Transverse colon (tissue), 3 donors: ENCODE measurements around the gene E2F2.

Source experiments
- POLR2A ChIP-seq: fragments of 450-650 bp; IDR thresholded peaks from one replicate; pipeline ENCODE4 v1.6.1; 2016; ENCODE audit warnings: antibody characterized with exemption, mild to moderate bottlenecking, moderate library complexity
- POLR2AphosphoS5 ChIP-seq, 3 donors: sonication (generic); formaldehyde crosslinking; IDR thresholded peaks; one replicate each; pipeline ENCODE4 v1.6.1; 2016; ENCODE audit warnings: antibody characterized with exemption in 3 of 3

GRCh38 chr1:23497777-23498439 lies 33.1 kb downstream of the E2F2 start:
- TF ChIP-seq POLR2AphosphoS5 (IDR thresholded peaks at IDR 0.05) (no peak), POLR2A (no peak)
